Kidney epithelial cell (primary cell): ENCODE results near the gene ACVRL1. TPM values are rescaled to one million over a fixed set of nuclear protein-coding genes. Genes with fewer than 3 reads are reported as not detected.

ENCODE experiments used
- DNase-seq: peaks from one replicate; pipeline ENCODE4 v3.0.0-alpha.2; 2010; ENCODE audit warnings: low read depth
- H3K27me3 ChIP-seq: 2 replicates; pipeline ENCODE4 v1.6.0; 2011; ENCODE audit warnings: low read length; ENCODE audit not compliant: control insufficient read depth, insufficient read depth
- H3K36me3 ChIP-seq: 2 replicates; pipeline ENCODE4 v1.5.1; 2011; ENCODE audit warnings: low read length; ENCODE audit not compliant: control insufficient read depth, insufficient read depth
- H3K4me3 ChIP-seq: 2 replicates; pipeline ENCODE4 v1.5.1; 2011; ENCODE audit warnings: low read depth, mild to moderate bottlenecking, control low read depth, low read length
- CTCF ChIP-seq: IDR thresholded peaks from 2 replicates; pipeline ENCODE4 v1.5.1; 2011; ENCODE audit warnings: mild to moderate bottlenecking, moderate library complexity, low read length, control low read depth, inconsistent platforms; ENCODE audit not compliant: insufficient read depth, poor library complexity, severe bottlenecking
- total RNA-seq: library from RNA; depleted of rRNA; stranded (reverse); fragments of >200 nt; gene quantifications from 2 replicates; pipeline ENCODE4 v1.2.3, GENCODE V29; 2015

Gene ACVRL1
- total RNA-seq, 1 donor from 2014 or later, result 9.7 TPM

- TF ChIP-seq CTCF, result no peak
- no peak for DNase-seq
- Histone ChIP-seq H3K27me3 (no peaks in the 10 kb centered on the region), H3K4me3 (no peak overlapping the region), H3K36me3 (no peaks in the 10 kb centered on the region)
Measured at GRCh38 chr12:51960890-51961289, 53.6 kb downstream of the ACVRL1 start.

GRCh38 chr12:51961834-51962233 is 54.5 kb downstream of the ACVRL1 start:
- no peak for DNase-seq
- no peak for TF ChIP-seq CTCF
- Histone ChIP-seq H3K27me3 (no peaks in the 10 kb centered on the region), H3K36me3 (no peaks in the 10 kb centered on the region), H3K4me3 (no peak overlapping the region)

GRCh38 chr12:51962737-51963136 is 55.4 kb downstream of the ACVRL1 start:
- H3K27me3 ChIP-seq, result no peaks in the 10 kb centered on the region
- H3K4me3 ChIP-seq, result no peak overlapping the region
- TF ChIP-seq CTCF, result no peak
- no peak for DNase-seq
- no peaks in the 10 kb centered on the region for H3K36me3 ChIP-seq

GRCh38 chr12:51963477-51963876 is 56.2 kb downstream of the ACVRL1 start:
- Histone ChIP-seq H3K27me3 (no peaks in the 10 kb centered on the region), H3K4me3 (no peak overlapping the region), H3K36me3 (no peaks in the 10 kb centered on the region)
- DNase-seq, result no peak
- no peak for TF ChIP-seq CTCF

- Histone ChIP-seq H3K27me3 (no peaks in the 10 kb centered on the region), H3K36me3 (no peaks in the 10 kb centered on the region), H3K4me3 (no peak overlapping the region)
- DNase-seq, result no peak
- TF ChIP-seq CTCF, result no peak
Measured at GRCh38 chr12:51969643-51970042, 62.3 kb downstream of the ACVRL1 start.

- Histone ChIP-seq H3K36me3 (peaks cover 2% of the 10 kb centered on the region), H3K4me3 (no peak overlapping the region), H3K27me3 (no peaks in the 10 kb centered on the region)
- DNase-seq, result peak; percentile 52
- TF ChIP-seq CTCF, result peak; percentile 92
Measured at GRCh38 chr12:51970904-51971646, 63.8 kb downstream of the ACVRL1 start.
